Thymus (tissue), 11 donors: ENCODE measurements around the gene AS3MT. TPM values are rescaled to one million over a fixed set of nuclear protein-coding genes. Genes with fewer than 3 reads are reported as not detected.

ENCODE experiments used
- DNase-seq, 9 donors: peaks; one replicate each; pipeline ENCODE4 v3.0.0-alpha.2; 2013; ENCODE audit warnings: low spot score in 9 of 9, low read depth in 6 of 9, missing footprints in 1 of 9
- H3K27ac ChIP-seq, 2 donors: one replicate each; pipeline ENCODE4 v1.5.1; 2013; ENCODE audit warnings: control low read depth in 1 of 2, low read depth in 1 of 2, low read length in 1 of 2, mild to moderate bottlenecking in 1 of 2, moderate library complexity in 1 of 2
- H3K27me3 ChIP-seq, 2 donors: one replicate each; pipeline ENCODE4 v1.5.1; 2013; ENCODE audit warnings: low read length in 1 of 2; ENCODE audit not compliant: control insufficient read depth in 2 of 2, insufficient read depth in 1 of 2
- H3K36me3 ChIP-seq, 2 donors: one replicate each; pipeline ENCODE4 v1.5.1; 2013; ENCODE audit warnings: low read length in 1 of 2, mild to moderate bottlenecking in 1 of 2, moderate library complexity in 1 of 2; ENCODE audit not compliant: control insufficient read depth in 2 of 2, insufficient read depth in 2 of 2
- H3K4me1 ChIP-seq, 2 donors: one replicate each; pipeline ENCODE4 v1.5.1; 2013; ENCODE audit warnings: low read length in 2 of 2; ENCODE audit not compliant: control insufficient read depth in 2 of 2, insufficient read depth in 2 of 2
- H3K4me3 ChIP-seq, 2 donors: one replicate each; pipeline ENCODE4 v1.5.1; 2013; ENCODE audit warnings: low read length in 2 of 2, control low read depth in 1 of 2, mild to moderate bottlenecking in 1 of 2
- H3K9me3 ChIP-seq, 2 donors: one replicate each; pipeline ENCODE4 v1.5.1; 2013; ENCODE audit warnings: low read length in 1 of 2, mild to moderate bottlenecking in 1 of 2; ENCODE audit not compliant: control insufficient read depth in 2 of 2, insufficient read depth in 1 of 2
- WGBS: extraction: QIAGEN DNeasy Blood & Tissue Kit; methylation state at CpG from one replicate; pipeline ENCODE4 v1.1.7; 2013; 5-methylcytosine and 5-hydroxymethylcytosine counted together
- polyA plus RNA-seq: library from polyadenylated mRNA; stranded (reverse); fragments of 200-250 nt; gene quantifications from one replicate; pipeline ENCODE4 v1.2.3, GENCODE V29; 2013
- total RNA-seq: library from RNA; stranded (reverse); fragments of 120-200 nt; gene quantifications from one replicate; pipeline ENCODE4 v1.2.4, GENCODE V29; 2013
- donor health status: healthy.

The AS3MT gene
- total and polyA plus RNA-seq, 2 donors, result 5.2 to 6.4 TPM

GRCh38 chr10:102914781-102915180 is 45.5 kb downstream of the AS3MT start:
- H3K4me1 ChIP-seq, result peaks cover 6 to 17% of the 10 kb centered on the region in 2 donors
- peaks cover 3 to 16% of the 10 kb centered on the region in 2 donors for H3K27me3 ChIP-seq
- peak in 2 of 9 donors; percentile 21 to 44 for DNase-seq
- no peaks in the 10 kb centered on the region for H3K9me3 ChIP-seq
- no peaks in the 10 kb centered on the region for H3K36me3 ChIP-seq
- no peak overlapping the region for H3K4me3 ChIP-seq
- H3K27ac ChIP-seq, result no peak overlapping the region
- 26% methylated on average over 1 of the region's 1 CpG for WGBS

DNA sequence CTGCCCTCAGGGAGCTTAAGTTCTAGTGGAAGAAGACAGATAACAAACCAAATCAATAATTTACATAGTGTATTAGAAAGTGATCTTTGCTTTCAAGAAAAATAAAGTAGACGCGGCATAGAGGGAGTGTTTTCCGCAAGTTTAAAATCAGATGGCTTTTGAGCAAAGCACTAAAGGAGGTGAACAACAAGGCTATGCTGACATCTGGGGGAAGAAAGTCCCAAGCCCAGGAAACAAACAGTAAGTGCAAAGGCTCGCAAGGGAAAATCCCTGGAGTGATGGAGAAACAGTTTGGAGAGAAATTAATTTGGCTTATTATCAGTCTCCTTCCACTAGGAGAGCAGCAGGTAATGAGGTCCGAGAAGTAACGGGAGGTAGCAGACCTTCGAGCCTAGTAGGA is 46.9 kb downstream of the AS3MT start:
- no peak overlapping the region for H3K4me3 ChIP-seq
- no peak overlapping the region for H3K27ac ChIP-seq
- H3K27me3 ChIP-seq, result peaks cover 3 to 20% of the 10 kb centered on the region in 2 donors
- DNase-seq, result no peak
- 93% methylated on average over 7 of the region's 7 CpGs for whole genome bisulfite sequencing
- no peaks in the 10 kb centered on the region for H3K36me3 ChIP-seq
- H3K4me1 ChIP-seq, result peaks cover 17 to 22% of the 10 kb centered on the region in 2 donors
- H3K9me3 ChIP-seq, result no peaks in the 10 kb centered on the region

DNA sequence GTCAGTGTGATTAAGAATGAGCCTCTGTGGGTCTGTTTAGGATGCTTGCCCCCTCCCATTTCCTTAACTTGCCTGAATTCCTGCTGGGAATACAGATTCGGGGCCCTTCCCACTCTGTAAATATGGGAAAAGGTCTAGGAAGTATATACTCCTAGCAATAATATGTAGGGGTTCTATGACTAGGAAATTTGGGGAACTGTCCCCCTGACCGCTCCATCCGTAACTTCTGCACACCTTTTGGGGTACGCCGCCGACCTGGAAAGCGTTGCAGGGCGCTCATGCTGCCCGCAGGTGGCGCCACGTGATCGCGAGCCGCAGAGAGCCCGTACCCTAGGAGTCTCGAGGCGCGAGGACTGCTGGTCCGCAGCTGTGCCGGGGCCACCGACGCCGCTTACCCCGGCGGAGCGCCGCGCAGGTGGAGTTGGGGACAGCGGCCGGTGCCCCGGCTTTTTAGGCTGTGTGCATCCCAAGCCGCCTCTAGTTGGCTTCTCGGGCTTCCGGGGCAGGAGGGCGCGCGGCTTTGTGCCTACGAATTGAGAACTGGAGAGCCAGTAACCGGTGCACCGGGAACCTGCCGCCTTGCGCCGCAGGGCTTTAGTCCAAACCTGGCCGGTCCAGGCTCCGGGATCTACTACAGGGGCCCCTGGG is 48.2 kb downstream of the AS3MT start:
- Histone ChIP-seq H3K27me3 (peaks cover 3 to 20% of the 10 kb centered on the region in 2 donors), H3K9me3 (no peaks in the 10 kb centered on the region), H3K27ac (peak overlapping the region; percentile 89 to 92), H3K4me3 (peak overlapping the region; percentile 58 to 65), H3K36me3 (no peaks in the 10 kb centered on the region), H3K4me1 (peaks cover 17 to 22% of the 10 kb centered on the region in 2 donors)
- DNase-seq, result peak in 7 of 9 donors; percentile 31 to 85 (median 71)
- under 1% methylated on average over 45 of the region's 45 CpGs for WGBS

- Histone ChIP-seq H3K9me3 (no peaks in the 10 kb centered on the region), H3K36me3 (no peaks in the 10 kb centered on the region), H3K27me3 (peaks cover 3 to 20% of the 10 kb centered on the region in 2 donors), H3K4me3 (peak within 1 kb of the TSS; percentile 65 to 83), H3K4me1 (peaks cover 17 to 22% of the 10 kb centered on the region in 2 donors), H3K27ac (peak within 1 kb of the TSS; percentile 89 to 94)
- DNase-seq, result peak; percentile 97 to 100 (median 100)
- WGBS, result under 1% methylated on average over 80 of the region's 80 CpGs
These were observed 48.9 kb downstream of the AS3MT start, which contains the start of gene CNNM2 for GRCh38 chr10:102917962-102918816. Gene CNNM2 (plus strand): TSS chr10:102918294. CDS start chr10:102918481, 187 bp downstream.

GRCh38 chr10:102918817-102919245 is 49.6 kb downstream of the AS3MT start:
- H3K4me1 ChIP-seq, result peaks cover 17 to 22% of the 10 kb centered on the region in 2 donors
- H3K27me3 ChIP-seq, result peaks cover 3 to 20% of the 10 kb centered on the region in 2 donors
- no peak overlapping the region for H3K27ac ChIP-seq
- WGBS, result under 1% methylated on average over 49 of the region's 49 CpGs
- peak in 3 of 9 donors; percentile 27 to 61 (median 30) for DNase-seq
- H3K36me3 ChIP-seq, result no peaks in the 10 kb centered on the region
- H3K4me3 ChIP-seq, result peak overlapping the region; percentile 65 to 83
- H3K9me3 ChIP-seq, result no peaks in the 10 kb centered on the region

GRCh38 chr10:102919246-102919959 is 50.1 kb downstream of the AS3MT start:
- Histone ChIP-seq H3K27me3 (peaks cover 3 to 20% of the 10 kb centered on the region in 2 donors), H3K36me3 (no peaks in the 10 kb centered on the region), H3K27ac (no peak overlapping the region), H3K9me3 (no peaks in the 10 kb centered on the region), H3K4me3 (peak overlapping the region; percentile 65 to 83), H3K4me1 (peaks cover 17 to 22% of the 10 kb centered on the region in 2 donors)
- WGBS, result 52% methylated on average over 47 of the region's 47 CpGs
- peak in 2 of 9 donors; percentile 33 to 53 for DNase-seq

DNA sequence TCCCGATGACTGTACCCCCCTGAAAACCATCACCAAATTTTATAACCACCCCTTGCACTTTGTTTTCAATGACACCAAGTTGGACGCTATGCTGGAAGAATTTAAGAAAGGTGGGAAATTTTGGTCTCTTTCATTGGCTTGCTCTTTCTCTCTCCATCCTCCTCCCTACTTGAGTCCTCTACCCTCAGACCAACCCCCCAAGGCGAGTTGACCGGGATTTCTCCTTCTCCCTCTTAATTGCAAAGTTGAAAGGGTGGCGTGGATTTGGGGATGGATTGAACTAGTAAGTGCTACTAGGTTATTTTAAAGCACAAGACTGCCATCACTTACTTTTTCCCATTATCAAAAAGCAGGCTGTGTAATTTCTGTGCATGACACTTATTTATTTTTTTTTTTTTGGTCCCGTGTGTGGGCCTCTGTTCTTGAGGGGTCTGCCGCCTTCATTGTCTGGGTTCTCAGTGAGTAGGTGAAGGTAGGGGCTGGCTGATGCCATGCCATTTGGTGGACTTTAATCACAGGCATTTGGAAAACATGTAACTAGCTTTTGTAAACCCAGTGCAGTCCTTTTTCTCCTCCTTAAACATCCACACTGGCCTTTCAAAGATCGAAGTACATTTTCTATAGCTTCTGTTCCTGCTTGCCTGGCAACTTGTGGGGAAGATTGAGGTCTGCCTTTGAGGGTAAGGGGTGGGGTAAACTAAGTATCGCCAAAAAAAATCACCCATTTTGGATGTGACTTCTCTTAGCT is 50.9 kb downstream of the AS3MT start:
- Histone ChIP-seq H3K4me1 (peaks cover 17 to 22% of the 10 kb centered on the region in 2 donors), H3K27me3 (peaks cover 3 to 20% of the 10 kb centered on the region in 2 donors), H3K4me3 (peak overlapping the region in 1 of 2 donors; percentile 3), H3K9me3 (no peaks in the 10 kb centered on the region), H3K27ac (no peak overlapping the region), H3K36me3 (no peaks in the 10 kb centered on the region)
- WGBS, result 90% methylated on average over 9 of the region's 9 CpGs
- no peak for DNase-seq

- peaks cover 0 to 4% of the 10 kb centered on the region in 2 donors for H3K36me3 ChIP-seq
- H3K27ac ChIP-seq, result no peak overlapping the region
- no peak overlapping the region for H3K4me3 ChIP-seq
- H3K4me1 ChIP-seq, result peaks cover 13% of the 10 kb centered on the region in 2 donors
- no peak for DNase-seq
- H3K9me3 ChIP-seq, result no peaks in the 10 kb centered on the region
- peaks cover 0 to 15% of the 10 kb centered on the region in 2 donors for H3K27me3 ChIP-seq
These were observed 54.3 kb downstream of the AS3MT start for GRCh38 chr10:102923601-102924000.
